HG03558 (cell line): ENCODE measurements around the gene RHOA.
A peak's percentile ranks its signal among the peaks of the same experiment; 100 is the strongest.

Experiments used
- ATAC-seq: cut with Tn5 transposase; IDR thresholded peaks from one replicate; pipeline ENCODE4 v1.9.1; 2021; ENCODE audit warnings: moderate number of reproducible peaks; ENCODE audit not compliant: unreplicated experiment; ENCODE audit errors: extremely low read depth

The RHOA gene

GRCh38 chr3:49411968-49412631 lies at the start of gene RHOA, which contains the start of gene TCTA:
TSS of gene RHOA (minus strand) at chr3:49411976. CDS start at chr3:49375589, 36,387 bp downstream.
TSS of gene TCTA (plus strand) at chr3:49412423. CDS start at chr3:49412427, 4 bp downstream.
- ATAC-seq, result peak; percentile 53

- no peak for ATAC-seq
Measured at GRCh38 chr3:49460956-49461355, 49.2 kb upstream of the RHOA start.

- no peak for ATAC-seq
Measured at GRCh38 chr3:49460188-49460890, 48.6 kb upstream of the RHOA start.

- ATAC-seq, result no peak
Measured at GRCh38 chr3:49456466-49456865, 44.7 kb upstream of the RHOA start.

GRCh38 chr3:49454898-49455681 lies 43.3 kb upstream of the RHOA start:
- ATAC-seq, result no peak

- ATAC-seq, result no peak
Measured at GRCh38 chr3:49454458-49454857, 42.7 kb upstream of the RHOA start.

- ATAC-seq, result no peak
Measured at GRCh38 chr3:49453621-49454020, 41.8 kb upstream of the RHOA start.

GRCh38 chr3:49445391-49445790 lies 33.6 kb upstream of the RHOA start:
- no peak for ATAC-seq

- no peak for ATAC-seq
Measured at GRCh38 chr3:49434731-49435130, 23.0 kb upstream of the RHOA start.

GRCh38 chr3:49428752-49429080 lies 16.9 kb upstream of the RHOA start:
- ATAC-seq, result no peak

GRCh38 chr3:49427586-49427985 lies 15.8 kb upstream of the RHOA start:
- no peak for ATAC-seq

- ATAC-seq, result no peak
Measured at GRCh38 chr3:49424816-49425215, 13.0 kb upstream of the RHOA start.

GRCh38 chr3:49422379-49423248 lies 10.8 kb upstream of the RHOA start, which contains the start of gene AMT:
TSS of gene AMT (minus strand) at chr3:49422473. CDS start at chr3:49422450, 23 bp downstream.
- no peak for ATAC-seq

- no peak for ATAC-seq
Measured at GRCh38 chr3:49421890-49422378, 10.2 kb upstream of the RHOA start.

GRCh38 chr3:49417516-49418120 lies 5.8 kb upstream of the RHOA start:
- ATAC-seq, result no peak

- no peak for ATAC-seq
Measured at GRCh38 chr3:49416867-49417266, 5.1 kb upstream of the RHOA start.

GRCh38 chr3:49415931-49416601 lies 4.3 kb upstream of the RHOA start:
- no peak for ATAC-seq

GRCh38 chr3:49414753-49415152 lies 3.0 kb upstream of the RHOA start:
- no peak for ATAC-seq

GRCh38 chr3:49413338-49413734 lies 1.6 kb upstream of the RHOA start:
- ATAC-seq, result no peak
